Measurements from ENCODE around the gene TAOK3. TPM values are rescaled to one million over a fixed set of nuclear protein-coding genes. Genes with fewer than 3 reads are reported as not detected.
A peak's percentile ranks its signal among the peaks of the same experiment; 100 is the strongest.

Gene TAOK3
- total and polyA plus RNA-seq, 9 of the 15 experiments (the other 6 are each of a cell fraction or from before 2014, with no cell fraction given), result 24.3 to 83.5 (median 47.1) TPM

- TF ChIP-seq ZNF551 (CRISPR knock-in tag; IDR thresholded peaks at IDR 0.05) (no peak), ZNF3 (CRISPR knock-in tag; IDR thresholded peaks at IDR 0.05) (no peak), TAF1 (IDR thresholded peaks at IDR 0.05; ENCODE audit: control insufficient read depth, extremely low read depth, insufficient read depth, low read length, severe bottlenecking) (no peak), ZFP36 (IDR thresholded peaks at IDR 0.05; ENCODE audit: low read depth, low read length, partially characterized antibody) (no peak), ZNF224 (CRISPR knock-in tag; IDR thresholded peaks at IDR 0.05) (no peak), ZKSCAN3 (CRISPR knock-in tag; IDR thresholded peaks at IDR 0.05) (no peak), ZBTB5 (IDR thresholded peaks at IDR 0.05) (no peak), HDGF (IDR thresholded peaks at IDR 0.05) (no peak), CXXC5 (CRISPR knock-in tag; IDR thresholded peaks at IDR 0.05) (peak; percentile 80), TARDBP (IDR thresholded peaks at IDR 0.05) (peak; percentile 58; the same call in 1 of the 2 replicates), CHD7 (IDR thresholded peaks at IDR 0.05; ENCODE audit: low read depth, low read length) (no peak), NFIX (CRISPR knock-in tag; IDR thresholded peaks at IDR 0.05; ENCODE audit: low read depth) (no peak)
Measured at GRCh38 chr12:118376089-118377020, 3.6 kb upstream of the TAOK3 start, which contains the start of gene SUDS3 (continued).

All from K562 (cell line).